ENCODE data around the gene REEP1.

DNA sequence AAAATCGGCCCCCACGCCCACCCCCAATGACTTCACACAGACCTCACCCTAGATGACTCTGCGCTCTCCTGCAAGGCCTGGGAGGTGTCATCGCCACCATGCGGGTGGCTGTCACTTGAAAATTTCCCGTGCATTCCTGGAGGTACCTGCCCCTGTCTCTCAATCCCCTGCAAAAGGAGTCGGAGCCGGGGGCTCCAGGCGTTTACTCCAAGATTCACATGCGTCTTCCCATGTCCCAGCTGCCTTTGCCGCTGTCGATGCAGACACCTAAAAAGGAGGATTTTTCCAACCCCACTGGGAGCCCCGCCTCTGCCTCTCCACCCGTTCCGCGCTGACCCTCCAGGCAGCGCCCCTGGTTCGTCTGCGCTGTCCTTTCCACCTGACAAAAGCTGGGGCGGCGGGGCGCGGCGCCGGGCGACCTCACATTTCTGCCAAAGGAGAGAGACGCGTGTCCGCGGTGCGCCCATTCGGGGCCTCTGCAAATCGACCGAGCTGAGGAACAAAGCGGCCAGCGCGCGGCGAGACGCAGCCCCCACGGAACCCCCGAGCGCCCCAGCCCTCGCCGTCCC lies 667 bp downstream of the REEP1 start:
- TF ChIP-seq, protein P1, sequence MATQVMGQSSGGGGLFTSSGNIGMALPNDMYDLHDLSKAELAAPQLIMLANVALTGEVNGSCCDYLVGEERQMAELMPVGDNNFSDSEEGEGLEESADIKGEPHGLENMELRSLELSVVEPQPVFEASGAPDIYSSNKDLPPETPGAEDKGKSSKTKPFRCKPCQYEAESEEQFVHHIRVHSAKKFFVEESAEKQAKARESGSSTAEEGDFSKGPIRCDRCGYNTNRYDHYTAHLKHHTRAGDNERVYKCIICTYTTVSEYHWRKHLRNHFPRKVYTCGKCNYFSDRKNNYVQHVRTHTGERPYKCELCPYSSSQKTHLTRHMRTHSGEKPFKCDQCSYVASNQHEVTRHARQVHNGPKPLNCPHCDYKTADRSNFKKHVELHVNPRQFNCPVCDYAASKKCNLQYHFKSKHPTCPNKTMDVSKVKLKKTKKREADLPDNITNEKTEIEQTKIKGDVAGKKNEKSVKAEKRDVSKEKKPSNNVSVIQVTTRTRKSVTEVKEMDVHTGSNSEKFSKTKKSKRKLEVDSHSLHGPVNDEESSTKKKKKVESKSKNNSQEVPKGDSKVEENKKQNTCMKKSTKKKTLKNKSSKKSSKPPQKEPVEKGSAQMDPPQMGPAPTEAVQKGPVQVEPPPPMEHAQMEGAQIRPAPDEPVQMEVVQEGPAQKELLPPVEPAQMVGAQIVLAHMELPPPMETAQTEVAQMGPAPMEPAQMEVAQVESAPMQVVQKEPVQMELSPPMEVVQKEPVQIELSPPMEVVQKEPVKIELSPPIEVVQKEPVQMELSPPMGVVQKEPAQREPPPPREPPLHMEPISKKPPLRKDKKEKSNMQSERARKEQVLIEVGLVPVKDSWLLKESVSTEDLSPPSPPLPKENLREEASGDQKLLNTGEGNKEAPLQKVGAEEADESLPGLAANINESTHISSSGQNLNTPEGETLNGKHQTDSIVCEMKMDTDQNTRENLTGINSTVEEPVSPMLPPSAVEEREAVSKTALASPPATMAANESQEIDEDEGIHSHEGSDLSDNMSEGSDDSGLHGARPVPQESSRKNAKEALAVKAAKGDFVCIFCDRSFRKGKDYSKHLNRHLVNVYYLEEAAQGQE (IDR thresholded peaks at IDR 0.05; ENCODE audit: insufficient read depth in 1 of 2, low read depth in 2 of 2, low read length in 2 of 2): no peak
- no peak for TF ChIP-seq POLR2AphosphoS5 (IDR thresholded peaks at IDR 0.05; ENCODE audit: low read depth, low read length)

Measured in PFSK-1 (cell line).